ENCODE measurements around the gene QKI. TPM values are rescaled to one million over a fixed set of nuclear protein-coding genes. Genes with fewer than 3 reads are reported as not detected.

QKI gene
- total and polyA plus RNA-seq, 2 of the 8 experiments (the other 6 are each of a cell fraction or from before 2014, with no cell fraction given), result 181 to 183 TPM

DNA sequence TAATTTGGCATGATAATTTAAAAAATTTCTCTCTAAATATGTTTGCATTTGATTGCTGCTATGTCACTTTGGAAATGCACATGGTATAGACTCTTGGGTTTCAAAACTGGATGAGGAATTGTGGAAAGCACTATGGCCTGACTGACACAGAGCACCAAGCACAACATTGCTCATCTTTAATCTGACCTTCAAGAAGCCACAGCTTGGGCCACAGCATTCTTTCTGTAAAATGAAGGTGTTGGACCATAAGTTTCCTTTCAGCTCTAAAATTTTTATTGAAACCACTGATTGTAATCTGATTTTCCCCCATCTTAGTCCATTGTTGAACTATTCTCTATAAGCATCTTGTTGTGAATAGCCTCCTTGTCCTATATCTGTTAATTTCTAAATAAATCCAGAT lies 41.0 kb downstream of the QKI start:
- FAIRE-seq (no peak), DNase-seq (ENCODE audit: low read depth in 1 of 2, low spot score in 2 of 2) (no peak)
- Histone ChIP-seq H3K27me3 (replicated peaks in 1 of 4; ENCODE audit: control insufficient read depth in 3 of 4, extremely low read depth in 1 of 4, insufficient read depth in 3 of 4, low read length in 3 of 4) (no peaks in the 10 kb centered on the region), H3K14ac (ENCODE audit: insufficient read length) (no peak overlapping the region), H3K4me1 (replicated peaks in 1 of 4; ENCODE audit: control insufficient read depth in 3 of 4, insufficient read depth in 4 of 4, low read length in 3 of 4) (peaks cover 0 to 7% (median 4%) of the 10 kb centered on the region in 4 experiments; a peak in 4 of 7 replicates), H2BK120ac (replicated peaks; ENCODE audit: low read depth, low read length) (no peak overlapping the region), H3K79me2 (ENCODE audit: control insufficient read depth in 1 of 2, insufficient read depth in 2 of 2, low read length in 2 of 2) (peaks cover 20 to 100% of the 10 kb centered on the region in 2 experiments), H3K56ac (replicated peaks; ENCODE audit: insufficient read length, low read depth, low read length) (no peak overlapping the region), H3K18ac (ENCODE audit: extremely low read depth, low read length) (no peak overlapping the region), H4K5ac (ENCODE audit: insufficient read length, low read depth, low read length) (no peak overlapping the region), H3K4me2 (ENCODE audit: insufficient read depth in 1 of 2, low read depth in 2 of 2, low read length in 2 of 2) (no peak overlapping the region), H3K23ac (ENCODE audit: insufficient read length) (no peak overlapping the region), H3K4ac (replicated peaks; ENCODE audit: insufficient read length, low read depth, low read length) (no peak overlapping the region), H3K36me3 (ENCODE audit: control insufficient read depth in 2 of 4, insufficient read depth in 4 of 4, low read length in 3 of 4) (peaks cover 0 to 9% (median 0%) of the 10 kb centered on the region in 4 experiments; a peak in 2 of 8 replicates), H4K91ac (replicated peaks; ENCODE audit: insufficient read length, low read length) (no peak overlapping the region), H2BK5ac (ENCODE audit: low read depth, low read length) (no peak overlapping the region), H3K9ac (replicated peaks in 1 of 4; ENCODE audit: extremely low read depth in 1 of 4, low read depth in 3 of 4, low read length in 3 of 4) (no peak overlapping the region), H3K4me3 (ENCODE audit: extremely low read depth in 1 of 4, insufficient read depth in 2 of 4, low read depth in 3 of 4, low read length in 4 of 4) (no peak overlapping the region), H3K27ac (ENCODE audit: low read depth, low read length) (no peak overlapping the region), H4K8ac (ENCODE audit: extremely low read depth, insufficient read depth, low read length) (no peak overlapping the region), H2AFZ (ENCODE audit: low read length) (no peak overlapping the region), H4K20me1 (replicated peaks in 1 of 2; ENCODE audit: control insufficient read depth in 1 of 2, insufficient read depth in 2 of 2, low read length in 2 of 2) (peaks cover 7 to 19% of the 10 kb centered on the region in 2 experiments), H2BK20ac (ENCODE audit: low read length) (no peak overlapping the region), H3K9me3 (ENCODE audit: insufficient read depth in 2 of 2, low read depth in 1 of 2, low read length in 1 of 2) (no peaks in the 10 kb centered on the region), H3K23me2 (ENCODE audit: low read depth, low read length) (no peaks in the 10 kb centered on the region), H2BK12ac (ENCODE audit: low read depth, low read length) (no peak overlapping the region), H3K79me1 (ENCODE audit: low read depth, low read length) (peaks cover 3% of the 10 kb centered on the region; the same call in 1 of the 2 replicates), H2BK15ac (ENCODE audit: low read length) (no peak overlapping the region), H2AK5ac (ENCODE audit: low read depth, low read length) (no peak overlapping the region)
- CTCF ChIA-PET (ENCODE audit: partially characterized antibody), result interaction anchor here (1.0 kb wide), 1 partner anchor 51 kb away, joined by 3 read pairs; no protein-coding TSS in a partner anchor
- POLR2A ChIA-PET (ENCODE audit: partially characterized antibody), result no interaction called here
- TF ChIP-seq CTBP2 (IDR thresholded peaks at IDR 0.05; ENCODE audit: borderline replicate concordance, insufficient read depth, insufficient read length, low read length), result no peak
- no peak for TF ChIP-seq SP2 (IDR thresholded peaks at IDR 0.05; ENCODE audit: low read length)
- TF ChIP-seq TEAD4 (IDR thresholded peaks at IDR 0.05; ENCODE audit: low read depth, low read length), result no peak
- TF ChIP-seq, protein P1, sequence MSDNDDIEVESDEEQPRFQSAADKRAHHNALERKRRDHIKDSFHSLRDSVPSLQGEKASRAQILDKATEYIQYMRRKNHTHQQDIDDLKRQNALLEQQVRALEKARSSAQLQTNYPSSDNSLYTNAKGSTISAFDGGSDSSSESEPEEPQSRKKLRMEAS (IDR thresholded peaks at IDR 0.05), result no peak
- no peak for TF ChIP-seq CHD2 (IDR thresholded peaks at IDR 0.05; ENCODE audit: low read length)
- no peak for TF ChIP-seq POLR2AphosphoS5 (IDR thresholded peaks at IDR 0.05; ENCODE audit: low read depth, low read length)
- no peak for TF ChIP-seq SP4 (IDR thresholded peaks at IDR 0.05; ENCODE audit: low read length)
- no peak for TF ChIP-seq GABPA (IDR thresholded peaks at IDR 0.05; ENCODE audit: borderline replicate concordance, insufficient read depth, low read length)
- TF ChIP-seq HDAC2 (IDR thresholded peaks at IDR 0.05; ENCODE audit: borderline replicate concordance in 1 of 2, low read depth in 2 of 2, low read length in 2 of 2), result no peak
- no peak for TF ChIP-seq JUND (IDR thresholded peaks at IDR 0.05; ENCODE audit: low read length)
